ENCODE results near the gene DHRS12.

DNA sequence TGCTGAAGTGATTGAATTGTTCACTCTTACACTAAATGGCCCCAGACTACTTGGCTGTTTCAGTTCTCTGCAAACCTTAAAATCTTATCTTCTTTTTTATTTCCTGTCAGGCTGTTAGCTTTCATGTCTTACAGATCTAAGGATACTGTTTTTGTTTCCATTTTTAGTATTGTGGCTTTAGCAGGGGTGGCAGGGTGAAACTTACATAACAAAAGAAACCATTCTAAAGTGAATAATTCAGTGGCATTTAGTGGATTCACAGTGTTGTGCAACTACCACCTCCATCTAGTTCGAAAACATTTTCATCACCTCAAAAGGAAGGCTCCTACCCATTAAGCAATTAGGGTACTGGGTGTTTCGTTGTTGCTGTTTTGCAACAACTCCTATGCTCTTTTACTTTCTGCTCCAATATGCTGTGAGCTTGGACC, 21.2 kb upstream of the DHRS12 start:
- TF ChIP-seq, protein P1, sequence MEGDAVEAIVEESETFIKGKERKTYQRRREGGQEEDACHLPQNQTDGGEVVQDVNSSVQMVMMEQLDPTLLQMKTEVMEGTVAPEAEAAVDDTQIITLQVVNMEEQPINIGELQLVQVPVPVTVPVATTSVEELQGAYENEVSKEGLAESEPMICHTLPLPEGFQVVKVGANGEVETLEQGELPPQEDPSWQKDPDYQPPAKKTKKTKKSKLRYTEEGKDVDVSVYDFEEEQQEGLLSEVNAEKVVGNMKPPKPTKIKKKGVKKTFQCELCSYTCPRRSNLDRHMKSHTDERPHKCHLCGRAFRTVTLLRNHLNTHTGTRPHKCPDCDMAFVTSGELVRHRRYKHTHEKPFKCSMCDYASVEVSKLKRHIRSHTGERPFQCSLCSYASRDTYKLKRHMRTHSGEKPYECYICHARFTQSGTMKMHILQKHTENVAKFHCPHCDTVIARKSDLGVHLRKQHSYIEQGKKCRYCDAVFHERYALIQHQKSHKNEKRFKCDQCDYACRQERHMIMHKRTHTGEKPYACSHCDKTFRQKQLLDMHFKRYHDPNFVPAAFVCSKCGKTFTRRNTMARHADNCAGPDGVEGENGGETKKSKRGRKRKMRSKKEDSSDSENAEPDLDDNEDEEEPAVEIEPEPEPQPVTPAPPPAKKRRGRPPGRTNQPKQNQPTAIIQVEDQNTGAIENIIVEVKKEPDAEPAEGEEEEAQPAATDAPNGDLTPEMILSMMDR (IDR thresholded peaks at IDR 0.05): no peak
- no peak for TF ChIP-seq POLR2A (IDR thresholded peaks at IDR 0.05)

Data from right lobe of liver (tissue), 4 donors.